T-helper 2 cell treated with Interferon-gamma antibody and Interleukin-4, amounts not matched to agents 5 μg/mL and 100 μg/mL, for 36 hours (primary cell): ENCODE measurements around the gene WFIKKN1.

Source experiments
- DNase-seq: peaks from one replicate; pipeline ENCODE4 v3.0.0; 2021; ENCODE audit warnings: low spot score
- H3K27ac Mint-ChIP-seq: one replicate; pipeline ENCODE4 v1.8.0; 2021; ENCODE audit warnings: mild to moderate bottlenecking, mixed read lengths
- H3K27me3 Mint-ChIP-seq: one replicate; pipeline ENCODE4 v1.8.0; 2021; ENCODE audit warnings: low read depth, mixed read lengths
- H3K36me3 Mint-ChIP-seq: one replicate; pipeline ENCODE4 v1.8.0; 2021; ENCODE audit warnings: low read depth, mixed read lengths
- H3K4me1 Mint-ChIP-seq: one replicate; pipeline ENCODE4 v1.8.0; 2021; ENCODE audit warnings: low read depth, mixed read lengths
- H3K4me3 Mint-ChIP-seq: one replicate; pipeline ENCODE4 v1.8.0; 2022; ENCODE audit warnings: mild to moderate bottlenecking, moderate library complexity, mixed read lengths
- H3K9me3 Mint-ChIP-seq: one replicate; pipeline ENCODE4 v1.8.0; 2021; ENCODE audit warnings: mixed read lengths

Gene WFIKKN1

GRCh38 chr16:658679-659571 lies 28.1 kb downstream of the WFIKKN1 start:
- peaks cover 5% of the 10 kb centered on the region for H3K4me1 Mint-ChIP-seq
- no peak overlapping the region for H3K4me3 Mint-ChIP-seq
- H3K27ac Mint-ChIP-seq, result no peak overlapping the region
- no peaks in the 10 kb centered on the region for H3K9me3 Mint-ChIP-seq
- H3K27me3 Mint-ChIP-seq, result no peaks in the 10 kb centered on the region
- no peaks in the 10 kb centered on the region for H3K36me3 Mint-ChIP-seq
- no peak for DNase-seq

- Mint-ChIP-seq H3K4me1 (peaks cover 5% of the 10 kb centered on the region), H3K4me3 (no peak overlapping the region), H3K27me3 (no peaks in the 10 kb centered on the region), H3K36me3 (no peaks in the 10 kb centered on the region), H3K27ac (no peak overlapping the region), H3K9me3 (no peaks in the 10 kb centered on the region)
- DNase-seq, result no peak
These were observed 28.8 kb downstream of the WFIKKN1 start for GRCh38 chr16:659618-660017.

GRCh38 chr16:660132-660458 lies 29.3 kb downstream of the WFIKKN1 start:
- no peaks in the 10 kb centered on the region for H3K36me3 Mint-ChIP-seq
- no peaks in the 10 kb centered on the region for H3K27me3 Mint-ChIP-seq
- no peaks in the 10 kb centered on the region for H3K9me3 Mint-ChIP-seq
- no peak overlapping the region for H3K4me3 Mint-ChIP-seq
- DNase-seq, result no peak
- peaks cover 5% of the 10 kb centered on the region for H3K4me1 Mint-ChIP-seq
- H3K27ac Mint-ChIP-seq, result no peak overlapping the region

- no peaks in the 10 kb centered on the region for H3K9me3 Mint-ChIP-seq
- H3K27ac Mint-ChIP-seq, result peak overlapping the region; percentile 36
- H3K4me3 Mint-ChIP-seq, result no peak overlapping the region
- peak; percentile 68 for DNase-seq
- no peaks in the 10 kb centered on the region for H3K36me3 Mint-ChIP-seq
- H3K27me3 Mint-ChIP-seq, result no peaks in the 10 kb centered on the region
- peaks cover 5% of the 10 kb centered on the region for H3K4me1 Mint-ChIP-seq
These were observed 29.8 kb downstream of the WFIKKN1 start for GRCh38 chr16:660459-661183.

- H3K4me3 Mint-ChIP-seq, result no peak overlapping the region
- no peaks in the 10 kb centered on the region for H3K27me3 Mint-ChIP-seq
These were observed 30.5 kb downstream of the WFIKKN1 start for GRCh38 chr16:661184-661821.

GRCh38 chr16:662095-662494 lies 31.3 kb downstream of the WFIKKN1 start:
- Mint-ChIP-seq H3K9me3 (no peaks in the 10 kb centered on the region), H3K4me3 (no peak overlapping the region), H3K36me3 (no peaks in the 10 kb centered on the region)

More at GRCh38 chr16:661184-661821, 30.5 kb downstream of the WFIKKN1 start:
- Mint-ChIP-seq H3K9me3 (no peaks in the 10 kb centered on the region), H3K27ac (peak overlapping the region; percentile 36), H3K4me1 (peaks cover 5% of the 10 kb centered on the region), H3K36me3 (no peaks in the 10 kb centered on the region)
- DNase-seq, result no peak

GRCh38 chr16:662597-662996 lies 31.8 kb downstream of the WFIKKN1 start:
- Mint-ChIP-seq H3K9me3 (no peaks in the 10 kb centered on the region), H3K36me3 (no peaks in the 10 kb centered on the region), H3K27ac (no peak overlapping the region), H3K27me3 (no peaks in the 10 kb centered on the region), H3K4me3 (no peak overlapping the region), H3K4me1 (peaks cover 5% of the 10 kb centered on the region)
- no peak for DNase-seq

More at GRCh38 chr16:662095-662494, 31.3 kb downstream of the WFIKKN1 start:
- no peak overlapping the region for H3K27ac Mint-ChIP-seq
- no peaks in the 10 kb centered on the region for H3K27me3 Mint-ChIP-seq
- no peak for DNase-seq
- peaks cover 5% of the 10 kb centered on the region for H3K4me1 Mint-ChIP-seq

- H3K27ac Mint-ChIP-seq, result no peak overlapping the region
These were observed 35.8 kb downstream of the WFIKKN1 start for GRCh38 chr16:666572-666971.

GRCh38 chr16:667113-667779 lies 36.5 kb downstream of the WFIKKN1 start:
- H3K9me3 Mint-ChIP-seq, result no peaks in the 10 kb centered on the region

More at GRCh38 chr16:666572-666971, 35.8 kb downstream of the WFIKKN1 start:
- Mint-ChIP-seq H3K4me3 (no peak overlapping the region), H3K36me3 (peaks cover 2% of the 10 kb centered on the region), H3K9me3 (no peaks in the 10 kb centered on the region), H3K27me3 (no peaks in the 10 kb centered on the region), H3K4me1 (peaks cover 1% of the 10 kb centered on the region)
- DNase-seq, result no peak

GRCh38 chr16:667780-668518 lies 37.2 kb downstream of the WFIKKN1 start, which contains the start of gene RHOT2:
Gene RHOT2 (plus strand): TSS chr16:668132. CDS start chr16:668200, 68 bp downstream.
- peak within 1 kb of the TSS; percentile 82 for H3K4me3 Mint-ChIP-seq
- H3K27me3 Mint-ChIP-seq, result no peaks in the 10 kb centered on the region
- peak; percentile 97 for DNase-seq
- peaks cover 1% of the 10 kb centered on the region for H3K4me1 Mint-ChIP-seq
- H3K27ac Mint-ChIP-seq, result peak within 1 kb of the TSS; percentile 81
- H3K9me3 Mint-ChIP-seq, result no peaks in the 10 kb centered on the region
- H3K36me3 Mint-ChIP-seq, result peaks cover 4% of the 10 kb centered on the region

More at GRCh38 chr16:667113-667779, 36.5 kb downstream of the WFIKKN1 start:
- Mint-ChIP-seq H3K27me3 (no peaks in the 10 kb centered on the region), H3K36me3 (peaks cover 2% of the 10 kb centered on the region), H3K4me1 (peaks cover 1% of the 10 kb centered on the region), H3K4me3 (peak overlapping the region; percentile 71), H3K27ac (peak overlapping the region; percentile 81)
- DNase-seq, result no peak

- H3K4me3 Mint-ChIP-seq, result peak overlapping the region; percentile 82
- H3K27ac Mint-ChIP-seq, result peak overlapping the region; percentile 68
- H3K27me3 Mint-ChIP-seq, result no peaks in the 10 kb centered on the region
- H3K9me3 Mint-ChIP-seq, result no peaks in the 10 kb centered on the region
- no peak for DNase-seq
- H3K4me1 Mint-ChIP-seq, result peaks cover 1% of the 10 kb centered on the region
- H3K36me3 Mint-ChIP-seq, result peaks cover 5% of the 10 kb centered on the region
These were observed 37.9 kb downstream of the WFIKKN1 start for GRCh38 chr16:668519-669171.

- no peak overlapping the region for H3K27ac Mint-ChIP-seq
- peaks cover 5% of the 10 kb centered on the region for H3K36me3 Mint-ChIP-seq
- peaks cover 1% of the 10 kb centered on the region for H3K4me1 Mint-ChIP-seq
- H3K27me3 Mint-ChIP-seq, result no peaks in the 10 kb centered on the region
- no peaks in the 10 kb centered on the region for H3K9me3 Mint-ChIP-seq
- no peak for DNase-seq
- H3K4me3 Mint-ChIP-seq, result peak overlapping the region; percentile 82
These were observed 38.9 kb downstream of the WFIKKN1 start for GRCh38 chr16:669666-670065.
